ENCODE measurements around the gene RGS10.

- TF ChIP-seq, protein P1, sequence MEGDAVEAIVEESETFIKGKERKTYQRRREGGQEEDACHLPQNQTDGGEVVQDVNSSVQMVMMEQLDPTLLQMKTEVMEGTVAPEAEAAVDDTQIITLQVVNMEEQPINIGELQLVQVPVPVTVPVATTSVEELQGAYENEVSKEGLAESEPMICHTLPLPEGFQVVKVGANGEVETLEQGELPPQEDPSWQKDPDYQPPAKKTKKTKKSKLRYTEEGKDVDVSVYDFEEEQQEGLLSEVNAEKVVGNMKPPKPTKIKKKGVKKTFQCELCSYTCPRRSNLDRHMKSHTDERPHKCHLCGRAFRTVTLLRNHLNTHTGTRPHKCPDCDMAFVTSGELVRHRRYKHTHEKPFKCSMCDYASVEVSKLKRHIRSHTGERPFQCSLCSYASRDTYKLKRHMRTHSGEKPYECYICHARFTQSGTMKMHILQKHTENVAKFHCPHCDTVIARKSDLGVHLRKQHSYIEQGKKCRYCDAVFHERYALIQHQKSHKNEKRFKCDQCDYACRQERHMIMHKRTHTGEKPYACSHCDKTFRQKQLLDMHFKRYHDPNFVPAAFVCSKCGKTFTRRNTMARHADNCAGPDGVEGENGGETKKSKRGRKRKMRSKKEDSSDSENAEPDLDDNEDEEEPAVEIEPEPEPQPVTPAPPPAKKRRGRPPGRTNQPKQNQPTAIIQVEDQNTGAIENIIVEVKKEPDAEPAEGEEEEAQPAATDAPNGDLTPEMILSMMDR (IDR thresholded peaks at IDR 0.05) = no peak
- TF ChIP-seq POLR2AphosphoS5 (IDR thresholded peaks at IDR 0.05) = no peak
These were observed 7.2 kb downstream of the RGS10 start for GRCh38 chr10:119535305-119535704.

All from breast epithelium (tissue), 3 donors.